Cardiac muscle cell (in vitro differentiated cells and primary cell): ENCODE data around the gene CACNA1S. TPM values are rescaled to one million over a fixed set of nuclear protein-coding genes. Genes with fewer than 3 reads are reported as not detected.

Experiments
- DNase-seq, 2 donors: peaks; one replicate each; pipeline versions ENCODE4 v3.0.0 to v3.0.0-alpha.2; 2010 to 2017; ENCODE audit warnings: low read depth in 1 of 2, low spot score in 1 of 2
- H3K27ac ChIP-seq: fragments of 200-600 bp; sonication (generic); 2 replicates; pipeline ENCODE4 v1.5.1; 2016
- H3K27me3 ChIP-seq: fragments of 200-600 bp; sonication (generic); 2 replicates; pipeline ENCODE4 v1.6.0; 2016; ENCODE audit warnings: control low read depth
- H3K36me3 ChIP-seq: fragments of 200-600 bp; sonication (generic); 2 replicates; pipeline ENCODE4 v1.5.1; 2016; ENCODE audit warnings: control low read depth
- H3K4me1 ChIP-seq: fragments of 200-600 bp; sonication (generic); 2 replicates; pipeline ENCODE4 v1.8.1; 2017; ENCODE audit warnings: low read depth, mild to moderate bottlenecking, mixed run types
- H3K4me3 ChIP-seq: fragments of 200-600 bp; sonication (generic); 2 replicates; pipeline ENCODE4 v1.5.1; 2016; ENCODE audit warnings: mild to moderate bottlenecking
- H3K9me3 ChIP-seq: fragments of 200-600 bp; sonication (generic); 2 replicates; pipeline ENCODE4 v1.5.1; 2017; ENCODE audit warnings: low read depth, mild to moderate bottlenecking, control low read depth
- CTCF ChIP-seq: IDR thresholded peaks from 2 replicates; pipeline ENCODE4 v1.5.1; 2012; ENCODE audit warnings: low read depth, mild to moderate bottlenecking, low read length
- polyA plus RNA-seq: library from polyadenylated mRNA; unstranded; fragments of >200 nt; fragmentation: Nextera tagmentation; extraction: Ambion mirVana; gene quantifications from 2 replicates; pipeline ENCODE4 v1.2.1, GENCODE V29; 2016
- total RNA-seq: library from RNA; depleted of rRNA; stranded (reverse); fragments of >200 nt; gene quantifications from 2 replicates; pipeline ENCODE4 v1.2.3, GENCODE V29; 2016

The CACNA1S gene
- total and polyA plus RNA-seq, 2 experiments from 2014 or later = 0.30 TPM; not detected in 1

GRCh38 chr1:201074018-201074417 is 38.2 kb downstream of the CACNA1S start:
- Histone ChIP-seq H3K4me1 (peaks cover 12% of the 10 kb centered on the region), H3K4me3 (no peak overlapping the region), H3K9me3 (no peaks in the 10 kb centered on the region), H3K27me3 (no peaks in the 10 kb centered on the region), H3K36me3 (no peaks in the 10 kb centered on the region), H3K27ac (no peak overlapping the region)
- TF ChIP-seq CTCF = no peak
- no peak for DNase-seq

GRCh38 chr1:201072922-201073321 is 39.3 kb downstream of the CACNA1S start:
- H3K36me3 ChIP-seq = no peaks in the 10 kb centered on the region
- H3K4me1 ChIP-seq = peaks cover 14% of the 10 kb centered on the region
- no peak for DNase-seq
- no peaks in the 10 kb centered on the region for H3K27me3 ChIP-seq
- TF ChIP-seq CTCF = no peak
- no peak overlapping the region for H3K4me3 ChIP-seq
- H3K9me3 ChIP-seq = no peaks in the 10 kb centered on the region
- H3K27ac ChIP-seq = no peak overlapping the region

GRCh38 chr1:201072149-201072548 is 40.1 kb downstream of the CACNA1S start:
- DNase-seq = no peak
- no peak overlapping the region for H3K4me3 ChIP-seq

GRCh38 chr1:201069636-201070035 is 42.6 kb downstream of the CACNA1S start:
- Histone ChIP-seq H3K27me3 (no peaks in the 10 kb centered on the region), H3K9me3 (no peaks in the 10 kb centered on the region), H3K36me3 (no peaks in the 10 kb centered on the region), H3K4me3 (no peak overlapping the region), H3K27ac (no peak overlapping the region), H3K4me1 (peaks cover 14% of the 10 kb centered on the region)
- no peak for DNase-seq
- no peak for TF ChIP-seq CTCF

More at GRCh38 chr1:201072149-201072548, 40.1 kb downstream of the CACNA1S start:
- no peaks in the 10 kb centered on the region for H3K36me3 ChIP-seq
- H3K9me3 ChIP-seq = no peaks in the 10 kb centered on the region
- no peak for TF ChIP-seq CTCF
- peaks cover 14% of the 10 kb centered on the region for H3K4me1 ChIP-seq
- no peaks in the 10 kb centered on the region for H3K27me3 ChIP-seq
- H3K27ac ChIP-seq = no peak overlapping the region

GRCh38 chr1:201068976-201069375 is 43.2 kb downstream of the CACNA1S start:
- Histone ChIP-seq H3K27ac (no peak overlapping the region), H3K36me3 (no peaks in the 10 kb centered on the region), H3K27me3 (no peaks in the 10 kb centered on the region), H3K4me1 (peaks cover 14% of the 10 kb centered on the region), H3K9me3 (no peaks in the 10 kb centered on the region), H3K4me3 (no peak overlapping the region)
- TF ChIP-seq CTCF = no peak
- no peak for DNase-seq

- H3K27ac ChIP-seq = no peak overlapping the region
- peaks cover 14% of the 10 kb centered on the region for H3K4me1 ChIP-seq
Observed at GRCh38 chr1:201066986-201067385, 45.2 kb downstream of the CACNA1S start.

More at GRCh38 chr1:201066986-201067385, 45.2 kb downstream of the CACNA1S start:
- Histone ChIP-seq H3K27me3 (no peaks in the 10 kb centered on the region), H3K36me3 (no peaks in the 10 kb centered on the region), H3K4me3 (no peak overlapping the region), H3K9me3 (no peaks in the 10 kb centered on the region)
- no peak for DNase-seq
- no peak for TF ChIP-seq CTCF
